Naive B cell (primary cell): ENCODE measurements around the gene AIG1. TPM values are rescaled to one million over a fixed set of nuclear protein-coding genes. Genes with fewer than 3 reads are reported as not detected.
"Not testable (repeated sequence)": the region's sequence is repeated elsewhere in the genome, so short reads cannot be mapped to it uniquely, and the experiment has no call there.

Experiments
- ATAC-seq, 2 donors: fragments of 150-1000 bp; cut with Tn5 transposase; 2 replicates each; pipeline ENCODE4 v1.10.0; 2021; ENCODE audit warnings: low read depth in 2 of 2, mild to moderate bottlenecking in 2 of 2, moderate library complexity in 2 of 2
- DNase-seq: peaks from one replicate; pipeline ENCODE4 v3.0.0; 2022
- H3K27ac Mint-ChIP-seq, 6 donors: one replicate each; pipeline ENCODE4 v1.8.0; 2020 to 2022; ENCODE audit warnings: mild to moderate bottlenecking in 6 of 6, mixed read lengths in 6 of 6, moderate library complexity in 5 of 6, inconsistent platforms in 2 of 6
- H3K27me3 Mint-ChIP-seq, 3 donors: one replicate each; pipeline ENCODE4 v1.8.0; 2021 to 2022; ENCODE audit warnings: mixed read lengths in 3 of 3, mild to moderate bottlenecking in 1 of 3
- H3K36me3 Mint-ChIP-seq, 2 donors: one replicate each; pipeline ENCODE4 v1.8.0; 2020 to 2022; ENCODE audit warnings: mixed read lengths in 2 of 2, inconsistent platforms in 1 of 2, mild to moderate bottlenecking in 1 of 2
- H3K4me1 Mint-ChIP-seq, 3 donors: one replicate each; pipeline ENCODE4 v1.8.0; 2020 to 2022; ENCODE audit warnings: mixed read lengths in 3 of 3, inconsistent platforms in 1 of 3, mild to moderate bottlenecking in 1 of 3, moderate library complexity in 1 of 3
- H3K4me3 Mint-ChIP-seq, 8 donors: one replicate each; pipeline ENCODE4 v1.8.0; 2020 to 2022; ENCODE audit warnings: mild to moderate bottlenecking in 8 of 8, mixed read lengths in 8 of 8, moderate library complexity in 8 of 8, inconsistent platforms in 2 of 8
- H3K9me3 Mint-ChIP-seq, 7 donors: one replicate each; pipeline ENCODE4 v1.8.0; 2020 to 2022; ENCODE audit warnings: mixed read lengths in 7 of 7, mild to moderate bottlenecking in 5 of 7, inconsistent platforms in 2 of 7, moderate library complexity in 1 of 7
- polyA plus RNA-seq, 6 donors: library from polyadenylated mRNA; unstranded; fragments of 300-500 nt; fragmentation: Illumina TruSeq; gene quantifications; one replicate each; pipeline ENCODE4 v1.2.3, GENCODE V29; 2021; ENCODE audit warnings: low read depth in 6 of 6

AIG1 gene
- polyA plus RNA-seq, 6 donors from 2014 or later = 8.2 to 14.7 (median 12.3) TPM

GRCh38 chr6:143039548-143039947 lies 21.1 kb upstream of the AIG1 start:
- Mint-ChIP-seq H3K9me3 (peaks cover 0 to 4% (median 0%) of the 10 kb centered on the region in 7 donors), H3K4me3 (no peak overlapping the region), H3K27ac (no peak overlapping the region), H3K27me3 (peaks cover 8 to 13% (median 12%) of the 10 kb centered on the region in 3 donors), H3K4me1 (peaks cover 5 to 9% (median 7%) of the 10 kb centered on the region in 3 donors), H3K36me3 (no peaks in the 10 kb centered on the region)
- no peak for ATAC-seq
- DNase-seq = no peak

- Mint-ChIP-seq H3K9me3 (peaks cover 0 to 8% (median 0%) of the 10 kb centered on the region in 7 donors), H3K36me3 (no peaks in the 10 kb centered on the region), H3K4me3 (no peak overlapping the region), H3K27me3 (peaks cover 8 to 17% (median 17%) of the 10 kb centered on the region in 3 donors), H3K27ac (no peak overlapping the region), H3K4me1 (peaks cover 5 to 9% (median 7%) of the 10 kb centered on the region in 3 donors)
- DNase-seq (no peak), ATAC-seq (no peak)
These were observed 20.7 kb upstream of the AIG1 start for GRCh38 chr6:143040018-143040417.

DNA sequence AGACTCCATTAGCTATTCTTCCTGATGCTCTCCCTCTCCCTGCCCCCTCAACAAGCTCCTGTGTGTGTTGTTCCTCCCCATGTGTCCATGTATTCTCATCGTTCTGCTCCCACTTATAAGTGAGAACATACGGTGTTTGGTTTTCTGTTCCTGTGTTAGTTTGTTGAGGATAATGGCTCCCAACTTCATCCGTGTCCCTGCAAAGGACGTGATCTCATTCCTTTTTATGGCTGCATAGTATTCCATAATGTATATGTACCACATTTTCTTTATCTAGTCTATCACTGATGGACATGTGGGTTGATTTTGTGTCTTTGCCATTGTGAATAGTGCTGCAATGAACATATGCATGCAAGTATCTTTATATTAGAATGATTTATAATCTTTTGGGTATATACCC lies 16.3 kb upstream of the AIG1 start:
- not testable (repeated sequence) for H3K4me1 Mint-ChIP-seq, DNase-seq, H3K27ac Mint-ChIP-seq, H3K4me3 Mint-ChIP-seq, H3K9me3 Mint-ChIP-seq, H3K36me3 Mint-ChIP-seq, ATAC-seq
- H3K27me3 Mint-ChIP-seq = peaks cover 8 to 29% (median 19%) of the 10 kb centered on the region in 3 donors

DNA sequence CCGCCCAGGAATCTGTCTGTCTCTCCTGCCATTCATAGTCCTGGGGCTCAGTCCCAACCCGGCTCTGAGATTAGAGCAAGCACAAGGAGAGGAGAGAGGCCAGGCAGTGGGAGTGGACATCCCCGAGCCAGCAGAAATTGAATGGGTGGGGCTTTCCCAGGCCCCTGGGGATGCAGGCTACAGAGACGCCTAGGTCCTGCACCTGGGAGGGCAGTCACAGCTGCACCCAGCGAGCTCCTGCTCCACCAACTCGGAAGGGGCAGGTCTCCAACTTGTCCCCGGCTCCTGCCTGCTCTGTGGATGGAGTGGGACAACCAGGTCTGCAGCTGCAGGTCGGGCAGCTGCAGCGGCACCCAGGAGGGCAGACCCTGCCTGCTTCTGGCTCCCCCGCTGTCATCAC lies 11.1 kb upstream of the AIG1 start:
- H3K9me3 Mint-ChIP-seq = peaks cover 0 to 9% (median 0%) of the 10 kb centered on the region in 7 donors
- no peaks in the 10 kb centered on the region for H3K36me3 Mint-ChIP-seq
- H3K4me1 Mint-ChIP-seq = peaks cover 0 to 6% (median 4%) of the 10 kb centered on the region in 3 donors
- no peak for ATAC-seq
- DNase-seq = no peak
- no peak overlapping the region for H3K4me3 Mint-ChIP-seq
- H3K27me3 Mint-ChIP-seq = peaks cover 0 to 21% (median 14%) of the 10 kb centered on the region in 3 donors
- H3K27ac Mint-ChIP-seq = no peak overlapping the region

- ATAC-seq (no peak), DNase-seq (no peak)
- no peak overlapping the region for H3K4me3 Mint-ChIP-seq
- H3K36me3 Mint-ChIP-seq = no peaks in the 10 kb centered on the region
- peaks cover 0 to 9% (median 0%) of the 10 kb centered on the region in 7 donors for H3K9me3 Mint-ChIP-seq
- H3K27ac Mint-ChIP-seq = no peak overlapping the region
- peaks cover 0 to 6% (median 4%) of the 10 kb centered on the region in 3 donors for H3K4me1 Mint-ChIP-seq
- H3K27me3 Mint-ChIP-seq = peaks cover 0 to 12% (median 6%) of the 10 kb centered on the region in 3 donors
These were observed 10.2 kb upstream of the AIG1 start for GRCh38 chr6:143050509-143050908.

DNA sequence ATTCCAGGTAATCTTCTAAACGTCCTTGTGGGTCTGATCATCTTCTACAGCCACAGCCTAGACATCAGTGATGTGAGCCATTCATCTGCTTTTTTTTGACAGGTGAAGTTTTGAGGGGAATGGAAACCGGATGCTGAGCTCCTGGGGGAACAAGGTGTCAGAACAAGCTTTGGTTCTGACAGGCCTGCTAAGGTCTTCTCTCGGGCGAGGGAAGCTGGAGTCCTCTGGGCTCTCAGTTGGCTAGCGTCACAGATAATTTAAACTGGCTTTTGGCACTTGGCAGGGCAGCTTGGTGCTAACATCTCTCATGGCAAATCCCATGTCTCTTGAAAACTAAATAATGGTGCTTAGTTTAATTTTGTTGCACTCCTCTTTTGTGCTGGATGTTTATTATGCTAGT lies 8.4 kb upstream of the AIG1 start:
- Mint-ChIP-seq H3K36me3 (no peaks in the 10 kb centered on the region), H3K27ac (no peak overlapping the region), H3K4me3 (no peak overlapping the region), H3K27me3 (no peaks in the 10 kb centered on the region), H3K4me1 (peaks cover 0 to 6% (median 4%) of the 10 kb centered on the region in 3 donors), H3K9me3 (peaks cover 0 to 9% (median 0%) of the 10 kb centered on the region in 7 donors)
- ATAC-seq = no peak
- no peak for DNase-seq

- H3K4me3 Mint-ChIP-seq = no peak overlapping the region
- no peaks in the 10 kb centered on the region for H3K27me3 Mint-ChIP-seq
- no peak for DNase-seq
- no peak overlapping the region for H3K27ac Mint-ChIP-seq
- H3K4me1 Mint-ChIP-seq = peaks cover 0 to 6% (median 4%) of the 10 kb centered on the region in 3 donors
- H3K36me3 Mint-ChIP-seq = no peaks in the 10 kb centered on the region
- ATAC-seq = no peak
- H3K9me3 Mint-ChIP-seq = no peaks in the 10 kb centered on the region
These were observed 6.8 kb upstream of the AIG1 start for GRCh38 chr6:143053856-143054255.

DNA sequence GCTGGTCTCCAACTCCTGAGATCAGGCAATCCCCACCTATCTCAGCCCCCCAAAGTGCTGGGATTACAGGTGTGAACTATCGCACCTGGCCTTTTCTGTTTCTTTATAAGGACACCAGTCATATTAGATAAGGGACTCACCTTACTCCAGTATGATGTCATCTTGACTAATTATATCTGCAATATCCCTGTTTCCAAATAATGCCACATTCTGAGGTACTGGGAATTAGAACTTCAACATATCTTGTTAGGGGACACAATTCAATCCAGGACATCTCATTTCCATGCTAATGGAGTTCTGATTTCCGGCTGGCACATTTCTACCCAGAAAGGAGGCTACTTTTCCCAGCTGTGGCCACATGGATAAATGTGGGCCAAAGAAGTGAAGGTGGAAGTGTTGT lies 6.4 kb upstream of the AIG1 start:
- Mint-ChIP-seq H3K9me3 (no peaks in the 10 kb centered on the region), H3K27me3 (no peaks in the 10 kb centered on the region), H3K36me3 (no peaks in the 10 kb centered on the region), H3K4me1 (peaks cover 0 to 6% (median 4%) of the 10 kb centered on the region in 3 donors), H3K27ac (no peak overlapping the region), H3K4me3 (no peak overlapping the region)
- DNase-seq = no peak
- ATAC-seq = no peak

- Mint-ChIP-seq H3K36me3 (no peaks in the 10 kb centered on the region), H3K27me3 (no peaks in the 10 kb centered on the region), H3K27ac (no peak overlapping the region), H3K4me1 (peaks cover 4 to 9% (median 8%) of the 10 kb centered on the region in 3 donors), H3K4me3 (no peak overlapping the region), H3K9me3 (no peaks in the 10 kb centered on the region)
- no peak for DNase-seq
- no peak for ATAC-seq
These were observed 5.5 kb upstream of the AIG1 start for GRCh38 chr6:143055213-143055612.

DNA sequence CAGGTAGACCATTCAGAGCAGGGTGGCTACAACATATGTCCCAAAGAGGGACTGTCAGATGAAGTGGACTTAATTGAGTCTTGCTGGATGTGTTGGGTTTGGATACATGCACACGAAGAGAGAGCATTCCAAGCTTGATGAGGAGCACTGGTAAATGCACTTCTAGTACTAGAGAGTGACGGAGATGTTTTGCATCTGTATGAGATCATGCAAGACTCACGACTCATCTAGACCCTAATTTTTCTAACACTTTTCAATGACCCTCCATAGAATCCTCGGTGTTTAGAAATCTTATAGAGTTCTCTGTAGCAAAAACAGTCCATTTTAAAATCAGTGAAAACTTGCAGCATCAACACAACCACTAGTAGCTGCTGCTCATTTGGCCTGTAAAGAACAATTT lies 4.8 kb upstream of the AIG1 start:
- Mint-ChIP-seq H3K4me3 (peak overlapping the region in 1 of 8 donors; percentile 47), H3K27me3 (no peaks in the 10 kb centered on the region), H3K36me3 (no peaks in the 10 kb centered on the region), H3K27ac (no peak overlapping the region), H3K4me1 (peaks cover 5 to 12% (median 12%) of the 10 kb centered on the region in 3 donors), H3K9me3 (peaks cover 0 to 1% (median 0%) of the 10 kb centered on the region in 7 donors)
- ATAC-seq (no peak), DNase-seq (no peak)

DNA sequence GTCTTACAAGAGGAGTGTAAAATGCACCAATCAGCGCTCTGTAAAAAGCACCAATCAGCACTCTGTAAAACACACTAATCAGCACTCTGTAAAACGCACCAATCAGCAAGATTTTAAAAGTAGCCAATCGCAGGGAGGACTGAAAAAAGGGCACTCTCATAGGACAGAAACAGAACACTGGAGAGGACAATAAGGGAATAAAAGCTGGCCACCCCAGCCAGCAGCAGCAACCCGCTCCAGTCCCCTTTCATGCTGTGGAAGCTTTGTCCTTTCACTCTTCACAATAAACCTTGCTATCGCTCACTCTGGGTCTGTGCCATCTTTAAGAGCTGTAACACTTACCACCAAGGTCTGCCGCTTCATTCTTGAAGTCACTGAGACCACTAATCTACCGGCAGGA lies 1.7 kb upstream of the AIG1 start:
- ATAC-seq (no peak), DNase-seq (no peak)
- H3K36me3 Mint-ChIP-seq = no peaks in the 10 kb centered on the region
- H3K27ac Mint-ChIP-seq = peak overlapping the region in 1 of 6 donors; percentile 57
- no peaks in the 10 kb centered on the region for H3K27me3 Mint-ChIP-seq
- H3K4me3 Mint-ChIP-seq = peak overlapping the region in 5 of 8 donors; percentile 26 to 97 (median 51)
- peaks cover 12 to 20% (median 18%) of the 10 kb centered on the region in 3 donors for H3K4me1 Mint-ChIP-seq
- peaks cover 0 to 4% (median 0%) of the 10 kb centered on the region in 7 donors for H3K9me3 Mint-ChIP-seq

- peak overlapping the region; percentile 92 to 98 (median 96) for H3K27ac Mint-ChIP-seq
- no peaks in the 10 kb centered on the region for H3K27me3 Mint-ChIP-seq
- peaks cover 0 to 4% (median 0%) of the 10 kb centered on the region in 7 donors for H3K9me3 Mint-ChIP-seq
- H3K36me3 Mint-ChIP-seq = no peaks in the 10 kb centered on the region
- ATAC-seq = no peak
- DNase-seq = peak; percentile 3
- H3K4me1 Mint-ChIP-seq = peaks cover 14 to 20% (median 16%) of the 10 kb centered on the region in 3 donors
- peak overlapping the region; percentile 90 to 98 (median 96) for H3K4me3 Mint-ChIP-seq
These were observed 881 bp upstream of the AIG1 start for GRCh38 chr6:143059663-143060353.

DNA sequence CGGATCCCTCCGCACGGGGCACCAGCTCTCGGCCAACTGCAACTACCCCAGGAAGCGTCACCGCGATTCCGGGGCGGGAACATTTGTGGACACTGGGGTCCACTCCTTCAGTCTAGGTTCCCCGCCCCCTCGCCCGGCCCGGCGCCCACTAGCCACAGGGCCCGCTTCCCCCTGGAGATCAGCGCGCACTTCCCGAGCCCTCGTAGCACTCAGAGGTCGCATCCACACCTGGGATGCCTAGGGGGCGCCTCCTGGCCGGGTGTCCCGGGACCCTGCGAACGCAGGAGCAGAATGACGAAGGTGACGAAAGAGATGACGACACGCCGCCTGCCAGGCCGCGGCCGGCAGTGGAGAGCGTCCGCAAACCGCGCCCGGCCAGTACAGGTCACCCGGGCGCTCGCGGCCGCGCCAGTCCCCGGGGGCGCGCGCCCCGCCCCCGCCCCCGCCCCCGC lies 309 bp upstream of the AIG1 start:
- Mint-ChIP-seq H3K36me3 (no peaks in the 10 kb centered on the region), H3K4me3 (peak overlapping the region; percentile 90 to 98 (median 96)), H3K9me3 (peaks cover 0 to 4% (median 0%) of the 10 kb centered on the region in 7 donors), H3K27me3 (no peaks in the 10 kb centered on the region), H3K27ac (peak overlapping the region; percentile 92 to 98 (median 96)), H3K4me1 (peaks cover 14 to 20% (median 16%) of the 10 kb centered on the region in 3 donors)
- peak; percentile 74 for DNase-seq
- ATAC-seq = peak; percentile 71 to 74
